HepG2 (cell line): Measurements from ENCODE around the gene LDLR. TPM values are rescaled to one million over a fixed set of nuclear protein-coding genes. Genes with fewer than 3 reads are reported as not detected.

ENCODE experiments used
- ARNTL ChIP-seq: sonication (generic); formaldehyde crosslinking; IDR thresholded peaks from 2 replicates; pipeline ENCODE4 v1.4.0; 2020; ENCODE audit warnings: mild to moderate bottlenecking, missing genetic modification reagents
- DR1 ChIP-seq: sonication (generic); formaldehyde crosslinking; IDR thresholded peaks from 2 replicates; pipeline ENCODE4 v1.8.0; 2021; ENCODE audit warnings: mild to moderate bottlenecking, missing genetic modification reagents, inconsistent platforms
- FIP1L1 ChIP-seq: fragments of 200-400 bp; formaldehyde crosslinking; IDR thresholded peaks from 2 replicates; pipeline ENCODE4 v1.6.1; 2018; ENCODE audit warnings: low read depth, mild to moderate bottlenecking, low read length, moderate library complexity, borderline replicate concordance; ENCODE audit not compliant: insufficient read depth
- SETDB1 ChIP-seq: sonication (generic); formaldehyde crosslinking; IDR thresholded peaks from 2 replicates; pipeline ENCODE4 v1.5.1; 2020; ENCODE audit warnings: missing genetic modification reagents, mild to moderate bottlenecking, borderline replicate concordance
- SUZ12 ChIP-seq: fragments of 150-350 bp; IDR thresholded peaks from 2 replicates; pipeline ENCODE4 v1.6.1; 2014; ENCODE audit warnings: low read depth, low read length
- TCF12 ChIP-seq, 2 experiments: fragments of 450-650 bp in 1 of 2; sonication (generic) in 1 of 2; formaldehyde crosslinking in 1 of 2; IDR thresholded peaks; 2 replicates each; pipeline versions ENCODE4 v1.6.1 to v1.8.0; 2017 to 2022; ENCODE audit warnings: antibody characterized with exemption in 1 of 2, mild to moderate bottlenecking in 1 of 2, missing genetic modification reagents in 1 of 2, moderate library complexity in 1 of 2
- ZNF30 ChIP-seq: sonication (generic); formaldehyde crosslinking; IDR thresholded peaks from 2 replicates; pipeline ENCODE4 v1.5.0; 2020; ENCODE audit warnings: mild to moderate bottlenecking, missing genetic modification reagents
- ZSCAN25 ChIP-seq: sonication (generic); formaldehyde crosslinking; IDR thresholded peaks from 2 replicates; pipeline ENCODE4 v1.8.0; 2022; ENCODE audit warnings: mild to moderate bottlenecking, missing genetic modification reagents
- polyA plus RNA-seq, 8 experiments: library from polyadenylated mRNA; depleted of rRNA in 3 of 8; stranded (reverse) in 7 of 8; unstranded in 1 of 8; fragments of >200 nt; fragmentation: Illumina TruSeq in 4 of 8; extraction: Trizol in 4 of 8; gene quantifications; 2 replicates each; pipeline versions ENCODE4 v1.2.1 to v1.2.3, GENCODE V29; 2011 to 2016; ENCODE audit warnings: low read depth in 4 of 8, missing spikeins in 1 of 8, mixed read lengths in 1 of 8; ENCODE audit not compliant: insufficient read depth in 1 of 8
- total RNA-seq, 5 experiments: library from RNA; depleted of rRNA; stranded (reverse); fragments of >200 nt; fragmentation: Illumina TruSeq; extraction: Trizol; gene quantifications; 2 replicates each; pipeline ENCODE4 v1.2.3, GENCODE V29; 2016; ENCODE audit warnings: low read depth in 1 of 5
- TF ChIP-seq, protein P1 (sequence below): IDR thresholded peaks from 2 replicates; pipeline ENCODE4 v1.6.1; 2018; ENCODE audit warnings: missing genetic modification reagents, mild to moderate bottlenecking, missing compliant biosample characterization
- TF ChIP-seq, protein P2 (sequence below): sonication (generic); formaldehyde crosslinking; IDR thresholded peaks from 2 replicates; pipeline ENCODE4 v1.4.0; 2020; ENCODE audit warnings: missing genetic modification reagents, borderline replicate concordance
- TF ChIP-seq, protein P3 (sequence below): sonication (generic); formaldehyde crosslinking; IDR thresholded peaks from 2 replicates; pipeline ENCODE4 v1.4.0; 2020; ENCODE audit warnings: missing genetic modification reagents, borderline replicate concordance
- TF ChIP-seq, protein P4 (sequence below): sonication (generic); formaldehyde crosslinking; IDR thresholded peaks from 2 replicates; pipeline ENCODE4 v1.5.0; 2020; ENCODE audit warnings: mild to moderate bottlenecking, missing genetic modification reagents
- TF ChIP-seq, protein P5 (sequence below): sonication (generic); formaldehyde crosslinking; IDR thresholded peaks from 2 replicates; pipeline ENCODE4 v1.5.0; 2020; ENCODE audit warnings: missing genetic modification reagents

Gene LDLR
- total and polyA plus RNA-seq, 2 of the 13 experiments (the other 11 are each of a cell fraction or from before 2014, with no cell fraction given), result 51.6 to 92.5 TPM

DNA sequence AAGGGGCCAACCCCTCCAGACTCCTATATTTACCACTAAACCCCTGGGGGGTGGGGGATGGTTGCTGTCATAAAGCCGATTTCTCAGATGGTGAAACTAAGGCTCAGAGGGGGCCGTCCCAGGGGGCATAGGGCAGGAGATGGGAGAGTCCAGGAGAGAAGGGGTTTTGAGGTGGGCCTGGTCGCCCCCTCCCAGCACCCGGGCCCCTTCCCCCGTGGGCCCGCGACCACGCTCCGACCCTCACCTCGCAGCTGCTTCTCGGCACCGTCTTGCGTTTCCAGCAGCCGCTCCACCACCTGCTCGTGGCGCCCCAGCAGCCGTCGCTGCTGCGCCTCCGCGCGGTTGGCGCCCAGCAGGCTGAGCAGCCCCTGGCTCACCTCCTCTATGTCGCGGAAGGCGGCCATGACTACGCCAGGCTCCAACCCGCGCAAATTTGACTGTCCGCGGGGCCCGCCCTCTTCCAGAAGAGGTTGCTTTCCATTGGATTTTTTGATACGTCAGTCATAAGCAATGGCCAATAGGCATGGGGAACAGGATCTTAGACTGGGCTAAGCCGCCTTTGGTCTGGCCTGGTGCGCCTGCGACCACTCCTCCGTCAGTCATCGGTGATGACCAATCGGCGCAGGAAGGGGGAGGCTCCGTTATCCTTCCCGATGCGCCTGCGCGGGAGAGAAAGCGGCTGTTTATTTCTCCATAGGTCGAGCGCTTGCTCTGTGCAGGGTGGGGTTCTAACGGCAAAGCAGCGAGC is 66.3 kb downstream of the LDLR start, which contains the start of gene SPC24 (continued):
- TF ChIP-seq FIP1L1 (no peak), ZNF30 (CRISPR knock-in tag) (0 out of 2 replicates have a peak, but pooled peaks have one; percentile 47), TCF12 (IDR thresholded peaks at IDR 0.05) (no peak), TCF12 (CRISPR knock-in tag; IDR thresholded peaks at IDR 0.05) (0 out of 2 replicates have a peak, but pooled peaks have one; percentile 65), SUZ12 (no peak), SETDB1 (CRISPR knock-in tag) (no peak), ARNTL (CRISPR knock-in tag) (0 out of 2 replicates have a peak, but pooled peaks have one; percentile 51), DR1 (CRISPR knock-in tag) (peak; percentile 73), ZSCAN25 (CRISPR knock-in tag) (no peak; the same call in 1 of the 2 replicates)
- TF ChIP-seq, protein P1, sequence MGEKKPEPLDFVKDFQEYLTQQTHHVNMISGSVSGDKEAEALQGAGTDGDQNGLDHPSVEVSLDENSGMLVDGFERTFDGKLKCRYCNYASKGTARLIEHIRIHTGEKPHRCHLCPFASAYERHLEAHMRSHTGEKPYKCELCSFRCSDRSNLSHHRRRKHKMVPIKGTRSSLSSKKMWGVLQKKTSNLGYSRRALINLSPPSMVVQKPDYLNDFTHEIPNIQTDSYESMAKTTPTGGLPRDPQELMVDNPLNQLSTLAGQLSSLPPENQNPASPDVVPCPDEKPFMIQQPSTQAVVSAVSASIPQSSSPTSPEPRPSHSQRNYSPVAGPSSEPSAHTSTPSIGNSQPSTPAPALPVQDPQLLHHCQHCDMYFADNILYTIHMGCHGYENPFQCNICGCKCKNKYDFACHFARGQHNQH (CRISPR knock-in tag), result peak; percentile 38; the same call in 1 of the 2 replicates
- TF ChIP-seq, protein P2, sequence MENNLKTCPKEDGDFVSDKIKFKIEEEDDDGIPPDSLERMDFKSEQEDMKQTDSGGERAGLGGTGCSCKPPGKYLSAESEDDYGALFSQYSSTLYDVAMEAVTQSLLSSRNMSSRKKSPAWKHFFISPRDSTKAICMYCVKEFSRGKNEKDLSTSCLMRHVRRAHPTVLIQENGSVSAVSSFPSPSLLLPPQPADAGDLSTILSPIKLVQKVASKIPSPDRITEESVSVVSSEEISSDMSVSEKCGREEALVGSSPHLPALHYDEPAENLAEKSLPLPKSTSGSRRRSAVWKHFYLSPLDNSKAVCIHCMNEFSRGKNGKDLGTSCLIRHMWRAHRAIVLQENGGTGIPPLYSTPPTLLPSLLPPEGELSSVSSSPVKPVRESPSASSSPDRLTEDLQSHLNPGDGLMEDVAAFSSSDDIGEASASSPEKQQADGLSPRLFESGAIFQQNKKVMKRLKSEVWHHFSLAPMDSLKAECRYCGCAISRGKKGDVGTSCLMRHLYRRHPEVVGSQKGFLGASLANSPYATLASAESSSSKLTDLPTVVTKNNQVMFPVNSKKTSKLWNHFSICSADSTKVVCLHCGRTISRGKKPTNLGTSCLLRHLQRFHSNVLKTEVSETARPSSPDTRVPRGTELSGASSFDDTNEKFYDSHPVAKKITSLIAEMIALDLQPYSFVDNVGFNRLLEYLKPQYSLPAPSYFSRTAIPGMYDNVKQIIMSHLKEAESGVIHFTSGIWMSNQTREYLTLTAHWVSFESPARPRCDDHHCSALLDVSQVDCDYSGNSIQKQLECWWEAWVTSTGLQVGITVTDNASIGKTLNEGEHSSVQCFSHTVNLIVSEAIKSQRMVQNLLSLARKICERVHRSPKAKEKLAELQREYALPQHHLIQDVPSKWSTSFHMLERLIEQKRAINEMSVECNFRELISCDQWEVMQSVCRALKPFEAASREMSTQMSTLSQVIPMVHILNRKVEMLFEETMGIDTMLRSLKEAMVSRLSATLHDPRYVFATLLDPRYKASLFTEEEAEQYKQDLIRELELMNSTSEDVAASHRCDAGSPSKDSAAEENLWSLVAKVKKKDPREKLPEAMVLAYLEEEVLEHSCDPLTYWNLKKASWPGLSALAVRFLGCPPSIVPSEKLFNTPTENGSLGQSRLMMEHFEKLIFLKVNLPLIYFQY (CRISPR knock-in tag), result no peak
- TF ChIP-seq, protein P3, sequence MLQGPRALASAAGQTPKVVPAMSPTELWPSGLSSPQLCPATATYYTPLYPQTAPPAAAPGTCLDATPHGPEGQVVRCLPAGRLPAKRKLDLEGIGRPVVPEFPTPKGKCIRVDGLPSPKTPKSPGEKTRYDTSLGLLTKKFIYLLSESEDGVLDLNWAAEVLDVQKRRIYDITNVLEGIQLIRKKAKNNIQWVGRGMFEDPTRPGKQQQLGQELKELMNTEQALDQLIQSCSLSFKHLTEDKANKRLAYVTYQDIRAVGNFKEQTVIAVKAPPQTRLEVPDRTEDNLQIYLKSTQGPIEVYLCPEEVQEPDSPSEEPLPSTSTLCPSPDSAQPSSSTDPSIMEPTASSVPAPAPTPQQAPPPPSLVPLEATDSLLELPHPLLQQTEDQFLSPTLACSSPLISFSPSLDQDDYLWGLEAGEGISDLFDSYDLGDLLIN (CRISPR knock-in tag), result peak; percentile 78; the same call in 1 of the 2 replicates
- TF ChIP-seq, protein P4, sequence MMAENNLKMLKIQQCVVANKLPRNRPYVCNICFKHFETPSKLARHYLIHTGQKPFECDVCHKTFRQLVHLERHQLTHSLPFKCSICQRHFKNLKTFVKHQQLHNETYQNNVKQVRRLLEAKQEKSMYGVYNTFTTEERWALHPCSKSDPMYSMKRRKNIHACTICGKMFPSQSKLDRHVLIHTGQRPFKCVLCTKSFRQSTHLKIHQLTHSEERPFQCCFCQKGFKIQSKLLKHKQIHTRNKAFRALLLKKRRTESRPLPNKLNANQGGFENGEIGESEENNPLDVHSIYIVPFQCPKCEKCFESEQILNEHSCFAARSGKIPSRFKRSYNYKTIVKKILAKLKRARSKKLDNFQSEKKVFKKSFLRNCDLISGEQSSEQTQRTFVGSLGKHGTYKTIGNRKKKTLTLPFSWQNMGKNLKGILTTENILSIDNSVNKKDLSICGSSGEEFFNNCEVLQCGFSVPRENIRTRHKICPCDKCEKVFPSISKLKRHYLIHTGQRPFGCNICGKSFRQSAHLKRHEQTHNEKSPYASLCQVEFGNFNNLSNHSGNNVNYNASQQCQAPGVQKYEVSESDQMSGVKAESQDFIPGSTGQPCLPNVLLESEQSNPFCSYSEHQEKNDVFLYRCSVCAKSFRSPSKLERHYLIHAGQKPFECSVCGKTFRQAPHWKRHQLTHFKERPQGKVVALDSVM, result no peak; the same call in 1 of the 2 replicates
- TF ChIP-seq, protein P5, sequence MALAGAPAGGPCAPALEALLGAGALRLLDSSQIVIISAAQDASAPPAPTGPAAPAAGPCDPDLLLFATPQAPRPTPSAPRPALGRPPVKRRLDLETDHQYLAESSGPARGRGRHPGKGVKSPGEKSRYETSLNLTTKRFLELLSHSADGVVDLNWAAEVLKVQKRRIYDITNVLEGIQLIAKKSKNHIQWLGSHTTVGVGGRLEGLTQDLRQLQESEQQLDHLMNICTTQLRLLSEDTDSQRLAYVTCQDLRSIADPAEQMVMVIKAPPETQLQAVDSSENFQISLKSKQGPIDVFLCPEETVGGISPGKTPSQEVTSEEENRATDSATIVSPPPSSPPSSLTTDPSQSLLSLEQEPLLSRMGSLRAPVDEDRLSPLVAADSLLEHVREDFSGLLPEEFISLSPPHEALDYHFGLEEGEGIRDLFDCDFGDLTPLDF, result peak; percentile 99
